Fibroblast of skin of scalp (primary cell): ENCODE results near the gene CD81. TPM values are rescaled to one million over a fixed set of nuclear protein-coding genes. Genes with fewer than 3 reads are reported as not detected.
"Not testable (repeated sequence)": the region's sequence is repeated elsewhere in the genome, so short reads cannot be mapped to it uniquely, and the experiment has no call there.

Experiments used
- DNase-seq: peaks from one replicate; pipeline ENCODE4 v3.0.0-alpha.2; 2013
- polyA plus RNA-seq, 2 experiments: library from polyadenylated mRNA; unstranded; fragments of 120-200 nt; gene quantifications; one replicate each; pipeline ENCODE4 v1.2.1, GENCODE V29; 2013; ENCODE audit not compliant: insufficient read length in 2 of 2

Gene CD81
- polyA plus RNA-seq (2013, experiment 1 of 2; ENCODE audit: insufficient read length): 585 TPM
- 585 TPM for polyA plus RNA-seq (2013, experiment 2 of 2; ENCODE audit: insufficient read length)

GRCh38 chr11:2376751-2377451 lies at the start of gene CD81:
TSS of gene CD81 (plus strand) at chr11:2377310. CDS start at chr11:2377550, 240 bp downstream.
- DNase-seq: peak; percentile 54

GRCh38 chr11:2328021-2328420 lies 49.1 kb upstream of the CD81 start:
- no peak for DNase-seq

GRCh38 chr11:2328656-2329354 lies 48.3 kb upstream of the CD81 start:
- DNase-seq: no peak

GRCh38 chr11:2329551-2329950 lies 47.6 kb upstream of the CD81 start:
- no peak for DNase-seq

GRCh38 chr11:2330696-2331095 lies 46.4 kb upstream of the CD81 start:
- DNase-seq: no peak

- DNase-seq: no peak
Measured at GRCh38 chr11:2331404-2331803, 45.7 kb upstream of the CD81 start.

GRCh38 chr11:2332569-2332968 lies 44.5 kb upstream of the CD81 start:
- not testable (repeated sequence) for DNase-seq

GRCh38 chr11:2333486-2334205 lies 43.5 kb upstream of the CD81 start:
- DNase-seq: not testable (repeated sequence)

- DNase-seq: not testable (repeated sequence)
Measured at GRCh38 chr11:2335286-2335685, 41.8 kb upstream of the CD81 start.

GRCh38 chr11:2338760-2339159 lies 38.4 kb upstream of the CD81 start:
- not testable (repeated sequence) for DNase-seq

- DNase-seq: no peak
Measured at GRCh38 chr11:2342557-2342956, 34.6 kb upstream of the CD81 start.

GRCh38 chr11:2342981-2343380 lies 34.1 kb upstream of the CD81 start:
- DNase-seq: no peak

- no peak for DNase-seq
Measured at GRCh38 chr11:2343502-2343901, 33.6 kb upstream of the CD81 start.

GRCh38 chr11:2345050-2345449 lies 32.1 kb upstream of the CD81 start:
- DNase-seq: no peak

- no peak for DNase-seq
Measured at GRCh38 chr11:2346014-2346413, 31.1 kb upstream of the CD81 start.

- DNase-seq: no peak
Measured at GRCh38 chr11:2346586-2347307, 30.4 kb upstream of the CD81 start.

GRCh38 chr11:2347308-2347830 lies 29.7 kb upstream of the CD81 start:
- DNase-seq: no peak

- DNase-seq: peak; percentile 15
Measured at GRCh38 chr11:2348986-2349385, 28.1 kb upstream of the CD81 start.

GRCh38 chr11:2351701-2352100 lies 25.4 kb upstream of the CD81 start:
- DNase-seq: no peak

GRCh38 chr11:2352420-2352819 lies 24.7 kb upstream of the CD81 start:
- no peak for DNase-seq

GRCh38 chr11:2355000-2355644 lies 22.0 kb upstream of the CD81 start:
- no peak for DNase-seq

GRCh38 chr11:2357246-2357645 lies 19.9 kb upstream of the CD81 start:
- no peak for DNase-seq
